OCI-LY3 (cell line): ENCODE results near the gene NARS2.

Experiments
- H2AFZ ChIP-seq: fragments of 200-600, 300-600 bp; shearing (Covaris generic); 2 replicates; pipeline ENCODE4 v1.6.0; 2014; ENCODE audit warnings: antibody characterized with exemption, low read depth, low read length
- H3K27ac ChIP-seq: fragments of 200-600, 300-600 bp; sonication (generic); 2 replicates; pipeline ENCODE4 v1.5.1; 2014; ENCODE audit warnings: mild to moderate bottlenecking, low read length, moderate library complexity, mixed read lengths
- H3K27me3 ChIP-seq: fragments of 200-600, 300-600 bp; sonication (generic); 2 replicates; pipeline ENCODE4 v1.6.1; 2014; ENCODE audit warnings: low read depth, low read length, mixed read lengths
- H3K36me3 ChIP-seq: fragments of 200-600, 300-600 bp; sonication (generic); replicated peaks from 2 replicates; pipeline ENCODE3; 2014; ENCODE audit warnings: low read depth, low read length, mixed read lengths
- H3K4me1 ChIP-seq: fragments of 300-600, 200-600 bp; sonication (generic); 2 replicates; pipeline ENCODE4 v1.6.1; 2014; ENCODE audit warnings: low read length, mixed read lengths
- H3K4me2 ChIP-seq: fragments of 200-600, 300-600 bp; sonication (generic); 2 replicates; pipeline ENCODE4 v1.6.1; 2014; ENCODE audit warnings: low read length, mixed read lengths
- H3K4me3 ChIP-seq: fragments of 300-600, 200-600 bp; sonication (generic); 2 replicates; pipeline ENCODE4 v1.5.1; 2014; ENCODE audit warnings: antibody characterized with exemption, mild to moderate bottlenecking, low read length, moderate library complexity
- H3K79me2 ChIP-seq: fragments of 300-600, 200-600 bp; shearing (Covaris generic); 2 replicates; pipeline ENCODE4 v1.6.1; 2014; ENCODE audit warnings: mild to moderate bottlenecking, low read length, mixed read lengths
- H3K9ac ChIP-seq: fragments of 300-600, 200-600 bp; shearing (Covaris generic); 2 replicates; pipeline ENCODE4 v1.6.0; 2014; ENCODE audit warnings: mild to moderate bottlenecking, low read length, moderate library complexity
- H3K9me3 ChIP-seq: fragments of 200-600, 300-600 bp; shearing (Covaris generic); 2 replicates; pipeline ENCODE4 v1.6.1; 2014; ENCODE audit warnings: low read length, mixed read lengths; ENCODE audit not compliant: insufficient read depth
- H4K20me1 ChIP-seq: fragments of 200-600, 300-600 bp; sonication (generic); 2 replicates; pipeline ENCODE4 v1.6.1; 2016; ENCODE audit warnings: low read length, mixed read lengths; ENCODE audit not compliant: insufficient read depth
- CTCF ChIP-seq: fragments of 200-600, 300-600 bp; sonication (generic); IDR thresholded peaks from 2 replicates; pipeline ENCODE4 v1.5.1; 2014; ENCODE audit warnings: antibody characterized with exemption, low read length, low read depth
- EZH2phosphoT487 ChIP-seq: fragments of 200-600 bp; shearing (Covaris generic); IDR thresholded peaks from 2 replicates; pipeline ENCODE4 v1.6.1; 2018; ENCODE audit warnings: antibody characterized with exemption, mixed run types, low read depth

NARS2 gene

DNA sequence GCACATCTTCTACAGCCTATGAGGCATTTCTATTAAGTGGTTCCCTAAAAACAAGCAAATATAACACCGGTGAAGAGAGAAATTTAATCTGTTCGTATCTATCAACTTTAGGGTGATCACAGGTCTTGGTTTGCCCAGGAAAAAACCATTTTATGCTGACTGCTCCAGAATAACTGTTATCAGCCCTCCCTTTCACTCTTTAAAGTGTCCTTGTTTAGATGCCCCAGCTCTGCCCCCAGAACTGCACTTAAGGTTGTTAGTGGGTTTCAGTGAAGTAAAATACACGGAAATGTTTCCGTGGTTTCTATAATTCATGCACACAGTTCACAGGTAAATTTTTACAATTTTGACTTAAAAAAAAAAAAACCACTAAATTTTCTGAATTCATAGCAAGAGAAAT, 70.0 kb downstream of the NARS2 start:
- TF ChIP-seq EZH2phosphoT487 (no peak), CTCF (no peak)
- H2AFZ ChIP-seq: no peak overlapping the region
- H3K9ac ChIP-seq: no peak overlapping the region
- no peaks in the 10 kb centered on the region for H3K27me3 ChIP-seq
- no peak overlapping the region for H3K4me2 ChIP-seq
- H3K36me3 ChIP-seq: peaks cover under 1% of the 10 kb centered on the region
- H3K79me2 ChIP-seq: peaks cover 4% of the 10 kb centered on the region; the same call in 1 of the 2 replicates
- no peaks in the 10 kb centered on the region for H3K4me1 ChIP-seq
- H3K9me3 ChIP-seq: no peaks in the 10 kb centered on the region
- H4K20me1 ChIP-seq: no peaks in the 10 kb centered on the region
- no peak overlapping the region for H3K27ac ChIP-seq
- no peak overlapping the region for H3K4me3 ChIP-seq

DNA sequence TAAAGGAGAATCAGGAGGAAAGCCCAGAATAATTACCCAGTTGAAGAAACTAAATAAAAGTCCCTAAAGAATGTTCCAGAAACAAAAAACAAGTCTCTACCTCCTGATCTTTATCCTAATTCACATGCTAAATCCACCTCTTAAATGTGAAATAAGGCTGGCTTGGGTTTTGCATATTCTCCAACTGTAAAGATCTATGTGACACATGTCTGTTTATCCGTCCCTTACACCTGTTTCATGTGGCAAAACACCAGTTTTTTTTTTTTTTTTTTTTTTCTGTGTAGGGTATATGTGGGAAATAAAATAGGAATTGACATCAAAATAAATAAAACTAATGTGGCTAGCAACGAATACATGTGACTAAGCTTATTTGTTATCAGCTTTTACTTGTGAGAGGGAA, 70.5 kb downstream of the NARS2 start:
- no peak overlapping the region for H3K9ac ChIP-seq
- H2AFZ ChIP-seq: no peak overlapping the region
- no peak overlapping the region for H3K27ac ChIP-seq
- no peak overlapping the region for H3K4me3 ChIP-seq
- peaks cover 4% of the 10 kb centered on the region; the same call in 1 of the 2 replicates for H3K79me2 ChIP-seq
- H3K4me2 ChIP-seq: no peak overlapping the region
- H3K36me3 ChIP-seq: no peaks in the 10 kb centered on the region
- no peaks in the 10 kb centered on the region for H4K20me1 ChIP-seq
- TF ChIP-seq EZH2phosphoT487 (no peak), CTCF (no peak)
- H3K27me3 ChIP-seq: no peaks in the 10 kb centered on the region
- H3K9me3 ChIP-seq: no peaks in the 10 kb centered on the region
- H3K4me1 ChIP-seq: no peaks in the 10 kb centered on the region

GRCh38 chr11:78499971-78500370, 74.7 kb downstream of the NARS2 start:
- Histone ChIP-seq H3K4me3 (no peak overlapping the region), H3K79me2 (peaks cover 4% of the 10 kb centered on the region; the same call in 1 of the 2 replicates), H2AFZ (no peak overlapping the region), H3K4me2 (no peak overlapping the region), H3K36me3 (no peaks in the 10 kb centered on the region), H3K9ac (no peak overlapping the region), H4K20me1 (no peaks in the 10 kb centered on the region), H3K27me3 (no peaks in the 10 kb centered on the region), H3K27ac (no peak overlapping the region), H3K9me3 (no peaks in the 10 kb centered on the region), H3K4me1 (no peaks in the 10 kb centered on the region)
- TF ChIP-seq EZH2phosphoT487 (no peak), CTCF (no peak)

- Histone ChIP-seq H3K36me3 (no peaks in the 10 kb centered on the region), H3K79me2 (no peaks in the 10 kb centered on the region), H2AFZ (no peak overlapping the region), H3K9me3 (no peaks in the 10 kb centered on the region), H3K4me1 (no peaks in the 10 kb centered on the region), H3K9ac (no peak overlapping the region), H4K20me1 (no peaks in the 10 kb centered on the region), H3K4me3 (no peak overlapping the region), H3K27ac (no peak overlapping the region), H3K4me2 (no peak overlapping the region), H3K27me3 (no peaks in the 10 kb centered on the region)
- TF ChIP-seq EZH2phosphoT487 (no peak), CTCF (no peak)
These were observed 77.4 kb downstream of the NARS2 start for GRCh38 chr11:78497293-78497692.
